Activated CD4-positive, alpha-beta T cell treated with anti-CD3 and anti-CD28 coated beads, Interleukin-2, amount 50 U/mL, for 24 hours (primary cell): Measurements from ENCODE around the gene NGEF.

Source experiments
- DNase-seq, 2 donors: peaks; one replicate each; pipeline ENCODE4 v3.0.0-alpha.2; 2020; ENCODE audit warnings: low read depth in 1 of 2, low spot score in 1 of 2

Gene NGEF

GRCh38 chr2:232886632-232887031 is 126.4 kb downstream of the NGEF start:
- DNase-seq: no peak

GRCh38 chr2:232886176-232886575 is 126.9 kb downstream of the NGEF start:
- DNase-seq: no peak

- no peak for DNase-seq
These were observed 127.6 kb downstream of the NGEF start for GRCh38 chr2:232885264-232885961.

GRCh38 chr2:232884549-232885263 is 128.3 kb downstream of the NGEF start:
- no peak for DNase-seq

GRCh38 chr2:232884001-232884421 is 129.0 kb downstream of the NGEF start:
- no peak for DNase-seq

- no peak for DNase-seq
These were observed 129.8 kb downstream of the NGEF start for GRCh38 chr2:232883116-232883721.

- no peak for DNase-seq
These were observed 130.4 kb downstream of the NGEF start for GRCh38 chr2:232882505-232883115.

- no peak for DNase-seq
These were observed 131.0 kb downstream of the NGEF start for GRCh38 chr2:232882085-232882484.

GRCh38 chr2:232880764-232881351 is 132.2 kb downstream of the NGEF start:
- no peak for DNase-seq

GRCh38 chr2:232879618-232880494 is 133.2 kb downstream of the NGEF start:
- no peak for DNase-seq

GRCh38 chr2:232878855-232879617 is 134.0 kb downstream of the NGEF start:
- no peak for DNase-seq

GRCh38 chr2:232877940-232878511 is 135.0 kb downstream of the NGEF start:
- DNase-seq: no peak

- no peak for DNase-seq
These were observed 136.0 kb downstream of the NGEF start for GRCh38 chr2:232876978-232877441.

- no peak for DNase-seq
These were observed 136.7 kb downstream of the NGEF start for GRCh38 chr2:232876161-232876977.

- DNase-seq: no peak
These were observed 137.6 kb downstream of the NGEF start for GRCh38 chr2:232875256-232876121.

GRCh38 chr2:232874677-232875223 is 138.3 kb downstream of the NGEF start:
- DNase-seq: no peak
